T-helper 1 cell treated with Interleukin-12 subunit alpha and Interleukin-12 subunit beta and Interleukin-4 antibody, amounts not matched to agents 30 μg/mL and 1 μg/mL, for 36 hours (primary cell): ENCODE results near the gene GNA12.
"Not testable (repeated sequence)": the region's sequence is repeated elsewhere in the genome, so short reads cannot be mapped to it uniquely, and the experiment has no call there.

Source experiments
- H3K27ac Mint-ChIP-seq: one replicate; pipeline ENCODE4 v1.8.0; 2021; ENCODE audit warnings: mild to moderate bottlenecking, mixed read lengths
- H3K27me3 Mint-ChIP-seq: one replicate; pipeline ENCODE4 v1.8.0; 2021; ENCODE audit warnings: low read depth, mixed read lengths
- H3K36me3 Mint-ChIP-seq: one replicate; pipeline ENCODE4 v1.8.0; 2021; ENCODE audit warnings: low read depth, mixed read lengths
- H3K4me1 Mint-ChIP-seq: one replicate; pipeline ENCODE4 v1.8.0; 2021; ENCODE audit warnings: low read depth, mixed read lengths
- H3K4me3 Mint-ChIP-seq: one replicate; pipeline ENCODE4 v1.8.0; 2021; ENCODE audit warnings: mild to moderate bottlenecking, moderate library complexity, mixed read lengths
- H3K9me3 Mint-ChIP-seq: one replicate; pipeline ENCODE4 v1.8.0; 2021; ENCODE audit warnings: mixed read lengths

GNA12 gene

DNA sequence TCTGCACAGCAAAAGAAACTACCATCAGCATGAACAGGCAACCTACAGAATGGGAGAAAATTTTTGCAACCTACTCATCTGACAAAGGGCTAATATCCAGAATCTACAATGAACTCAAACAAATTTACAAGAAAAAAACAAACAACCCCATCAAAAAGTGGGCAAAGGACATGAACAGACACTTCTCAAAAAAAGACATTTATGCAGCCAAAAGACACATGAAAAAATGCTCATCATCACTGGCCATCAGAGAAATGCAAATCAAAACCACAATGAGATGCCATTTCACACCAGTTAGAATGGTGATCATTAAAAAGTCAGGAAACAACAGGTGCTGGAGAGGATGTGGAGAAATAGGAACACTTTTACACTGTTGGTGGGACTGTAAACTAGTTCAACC lies 95.4 kb downstream of the GNA12 start:
- H3K36me3 Mint-ChIP-seq: peaks cover 14% of the 10 kb centered on the region
- not testable (repeated sequence) for H3K27ac Mint-ChIP-seq, H3K27me3 Mint-ChIP-seq, H3K9me3 Mint-ChIP-seq, H3K4me3 Mint-ChIP-seq, H3K4me1 Mint-ChIP-seq

DNA sequence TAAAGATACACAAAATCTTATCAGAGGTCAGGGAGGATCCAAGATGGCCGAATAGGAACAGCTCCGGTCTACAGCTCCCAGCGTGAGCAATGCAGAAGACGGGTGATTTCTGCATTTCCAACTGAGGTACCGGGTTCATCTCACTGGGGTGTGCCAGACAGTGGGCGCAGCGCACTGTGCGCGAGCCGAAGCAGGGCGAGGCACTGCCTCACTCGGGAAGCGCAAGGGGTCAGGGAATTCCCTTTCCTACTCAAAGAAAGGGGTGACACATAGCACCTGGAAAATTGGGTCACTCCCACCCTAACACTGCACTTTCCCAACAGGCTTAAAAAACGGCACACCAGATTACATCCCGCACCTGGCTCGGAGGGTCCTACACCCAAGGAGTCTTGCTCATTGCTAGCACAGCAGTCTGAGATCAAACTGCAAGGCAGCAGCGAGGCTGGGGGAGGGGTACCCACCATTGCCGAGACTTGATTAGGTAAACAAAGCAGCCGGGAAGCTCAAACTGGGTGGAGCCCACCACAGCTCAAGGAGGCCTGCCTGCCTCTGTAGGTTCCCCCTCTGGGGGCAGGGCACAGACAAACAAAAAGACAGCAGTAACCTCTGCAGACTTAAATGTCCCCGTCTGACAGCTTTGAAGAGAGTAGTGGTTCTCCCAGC lies 100.5 kb downstream of the GNA12 start:
- H3K27ac Mint-ChIP-seq, H3K36me3 Mint-ChIP-seq, H3K9me3 Mint-ChIP-seq, H3K4me1 Mint-ChIP-seq, H3K27me3 Mint-ChIP-seq, H3K4me3 Mint-ChIP-seq: not testable (repeated sequence)

GRCh38 chr7:2738766-2739549 lies 105.2 kb downstream of the GNA12 start:
- H3K27ac Mint-ChIP-seq: no peak overlapping the region
- no peaks in the 10 kb centered on the region for H3K9me3 Mint-ChIP-seq
- H3K4me1 Mint-ChIP-seq: peaks cover 15% of the 10 kb centered on the region
- H3K36me3 Mint-ChIP-seq: peaks cover 1% of the 10 kb centered on the region
- H3K27me3 Mint-ChIP-seq: no peaks in the 10 kb centered on the region
- no peak overlapping the region for H3K4me3 Mint-ChIP-seq

DNA sequence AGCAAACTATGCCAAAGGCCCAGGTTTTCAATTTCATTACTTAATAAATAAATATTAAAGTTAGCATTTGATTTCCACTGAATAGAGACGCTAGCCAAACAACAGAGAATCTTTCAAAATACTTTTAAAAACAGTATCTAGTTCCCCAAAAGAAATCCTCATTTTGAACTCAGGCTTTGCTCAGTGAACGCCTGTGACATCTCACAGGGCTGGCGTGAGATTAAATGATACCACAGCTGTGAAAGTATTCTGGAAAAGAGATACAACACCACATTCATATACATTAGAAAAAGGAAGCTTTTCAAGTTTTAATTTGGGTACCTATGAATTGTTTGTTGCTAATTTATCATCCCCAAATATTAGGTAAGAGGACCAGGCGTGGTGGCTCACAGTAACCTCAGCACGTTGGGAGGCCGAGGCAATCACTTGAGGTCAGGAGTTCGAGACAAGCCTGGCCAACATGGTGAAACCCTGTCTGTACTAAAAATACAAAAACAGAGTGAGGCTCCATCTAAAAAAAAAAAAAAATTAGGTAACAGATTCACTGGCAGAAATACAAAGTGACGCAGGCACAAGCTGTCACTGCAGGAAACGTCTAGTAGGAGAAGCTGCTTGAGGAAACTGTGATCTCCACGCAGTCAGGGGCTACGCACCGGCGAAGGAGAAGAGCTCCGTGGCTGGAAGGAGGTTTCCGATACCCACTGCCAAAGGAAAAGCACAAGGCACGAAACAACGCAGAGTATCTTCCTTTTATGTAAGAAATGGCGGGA lies 106.2 kb downstream of the GNA12 start:
- H3K27me3 Mint-ChIP-seq: no peaks in the 10 kb centered on the region
- H3K36me3 Mint-ChIP-seq: peaks cover 5% of the 10 kb centered on the region
- H3K27ac Mint-ChIP-seq: no peak overlapping the region
- no peaks in the 10 kb centered on the region for H3K9me3 Mint-ChIP-seq
- peaks cover 20% of the 10 kb centered on the region for H3K4me1 Mint-ChIP-seq
- no peak overlapping the region for H3K4me3 Mint-ChIP-seq

GRCh38 chr7:2737005-2737743 lies 106.9 kb downstream of the GNA12 start:
- H3K9me3 Mint-ChIP-seq, H3K27me3 Mint-ChIP-seq, H3K27ac Mint-ChIP-seq, H3K36me3 Mint-ChIP-seq, H3K4me3 Mint-ChIP-seq: not testable (repeated sequence)
- peaks cover 25% of the 10 kb centered on the region for H3K4me1 Mint-ChIP-seq

GRCh38 chr7:2736411-2736914 lies 107.6 kb downstream of the GNA12 start:
- H3K27ac Mint-ChIP-seq: no peak overlapping the region
- H3K4me1 Mint-ChIP-seq: peaks cover 32% of the 10 kb centered on the region
- no peak overlapping the region for H3K4me3 Mint-ChIP-seq
- no peaks in the 10 kb centered on the region for H3K9me3 Mint-ChIP-seq
- H3K36me3 Mint-ChIP-seq: peaks cover 12% of the 10 kb centered on the region
- no peaks in the 10 kb centered on the region for H3K27me3 Mint-ChIP-seq

DNA sequence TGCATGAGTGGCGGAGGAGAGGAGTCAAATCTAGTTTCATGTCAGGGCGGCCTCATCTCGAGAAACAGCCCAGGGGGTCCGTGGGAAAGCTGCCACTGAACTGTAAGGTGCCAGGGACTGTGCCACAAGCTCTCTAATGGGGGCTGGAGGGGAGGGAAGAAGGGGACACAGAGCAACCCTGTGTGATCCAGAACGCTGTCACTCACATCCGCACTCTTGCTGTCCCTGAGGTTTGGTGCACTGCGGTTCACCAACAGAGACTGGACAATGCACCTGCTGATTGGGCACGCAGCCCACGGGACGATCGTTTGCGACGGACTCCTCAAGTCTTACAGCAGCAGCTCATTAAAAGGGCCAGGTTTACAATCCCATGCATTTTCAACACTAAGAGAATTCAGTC lies 108.4 kb downstream of the GNA12 start:
- H3K9me3 Mint-ChIP-seq: no peaks in the 10 kb centered on the region
- peaks cover 32% of the 10 kb centered on the region for H3K4me1 Mint-ChIP-seq
- no peak overlapping the region for H3K4me3 Mint-ChIP-seq

DNA sequence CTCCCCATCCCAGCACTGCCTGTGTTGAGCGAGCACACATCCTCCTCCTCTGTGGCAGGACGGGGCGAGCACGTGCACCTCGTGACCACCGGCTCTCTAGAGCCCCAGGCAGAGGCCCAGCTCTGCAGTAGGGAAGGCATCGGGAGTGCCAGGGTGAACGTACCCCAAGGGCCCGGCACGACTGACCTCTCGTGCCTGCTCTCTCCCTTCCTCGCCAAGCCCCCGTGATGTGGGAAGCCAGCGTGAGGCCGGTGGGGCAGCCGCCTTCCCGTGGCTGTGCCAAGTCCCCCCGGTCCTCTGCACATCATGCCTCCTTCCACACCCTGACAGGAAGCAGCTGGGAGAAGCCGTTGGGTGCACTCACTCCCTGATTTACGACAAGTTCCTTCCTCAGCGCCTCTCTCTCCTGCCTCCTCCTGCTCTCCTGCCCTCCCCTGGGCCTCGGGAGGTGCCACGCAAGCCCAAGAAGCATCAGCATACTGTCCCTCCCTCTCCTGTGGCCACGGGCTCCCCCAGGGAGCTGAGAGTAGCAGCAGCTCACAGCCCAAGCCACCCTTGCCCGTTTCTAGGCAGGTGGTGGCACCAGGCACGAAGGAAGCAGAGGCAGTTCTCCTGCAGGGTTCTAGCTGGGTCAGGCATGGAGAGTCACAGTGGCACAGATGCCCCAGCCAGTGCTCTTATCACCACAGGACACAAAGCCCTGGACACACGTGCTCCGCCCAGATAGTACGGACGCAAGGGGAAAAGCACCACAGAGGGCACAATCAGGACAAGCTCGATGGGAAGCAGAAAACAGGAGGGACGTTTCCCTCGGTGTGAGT lies 109.1 kb downstream of the GNA12 start:
- Mint-ChIP-seq H3K27me3 (no peaks in the 10 kb centered on the region), H3K4me1 (peaks cover 32% of the 10 kb centered on the region), H3K36me3 (peaks cover 13% of the 10 kb centered on the region), H3K4me3 (no peak overlapping the region), H3K9me3 (no peaks in the 10 kb centered on the region), H3K27ac (peak overlapping the region; percentile 49)

More for the DNA sequence above, 108.4 kb downstream of the GNA12 start:
- no peak overlapping the region for H3K27ac Mint-ChIP-seq
- H3K27me3 Mint-ChIP-seq: no peaks in the 10 kb centered on the region
- peaks cover 12% of the 10 kb centered on the region for H3K36me3 Mint-ChIP-seq

DNA sequence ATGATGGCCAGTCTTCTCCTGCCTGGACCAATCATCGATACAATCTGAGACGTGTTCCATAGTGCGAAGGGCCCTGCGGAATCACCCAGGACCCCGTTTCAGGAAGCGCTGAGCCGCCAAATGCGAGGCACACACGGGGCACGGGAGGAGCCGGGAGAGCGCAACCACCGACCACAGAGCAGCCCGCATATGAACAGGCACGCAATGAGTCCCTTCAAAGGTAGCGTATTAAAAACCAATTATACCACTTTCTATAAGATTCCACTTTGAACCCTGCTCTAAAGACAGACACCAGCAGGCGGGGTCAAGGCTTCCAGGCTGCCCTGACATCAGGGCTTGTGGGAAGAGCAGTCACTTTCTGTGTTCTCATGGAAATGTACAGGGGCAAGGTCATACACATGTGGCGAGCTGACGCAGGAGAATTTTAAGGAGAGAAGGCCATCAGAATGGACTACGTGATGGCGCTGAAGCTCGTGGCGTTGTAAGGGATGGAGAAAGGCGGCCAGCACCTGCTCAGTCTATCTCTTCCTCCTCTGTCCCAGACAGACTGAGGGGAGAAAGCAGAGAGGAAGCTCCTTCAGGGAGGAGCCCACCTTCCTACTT lies 109.9 kb downstream of the GNA12 start:
- Mint-ChIP-seq H3K27ac (no peak overlapping the region), H3K9me3 (no peaks in the 10 kb centered on the region), H3K4me3 (no peak overlapping the region)

DNA sequence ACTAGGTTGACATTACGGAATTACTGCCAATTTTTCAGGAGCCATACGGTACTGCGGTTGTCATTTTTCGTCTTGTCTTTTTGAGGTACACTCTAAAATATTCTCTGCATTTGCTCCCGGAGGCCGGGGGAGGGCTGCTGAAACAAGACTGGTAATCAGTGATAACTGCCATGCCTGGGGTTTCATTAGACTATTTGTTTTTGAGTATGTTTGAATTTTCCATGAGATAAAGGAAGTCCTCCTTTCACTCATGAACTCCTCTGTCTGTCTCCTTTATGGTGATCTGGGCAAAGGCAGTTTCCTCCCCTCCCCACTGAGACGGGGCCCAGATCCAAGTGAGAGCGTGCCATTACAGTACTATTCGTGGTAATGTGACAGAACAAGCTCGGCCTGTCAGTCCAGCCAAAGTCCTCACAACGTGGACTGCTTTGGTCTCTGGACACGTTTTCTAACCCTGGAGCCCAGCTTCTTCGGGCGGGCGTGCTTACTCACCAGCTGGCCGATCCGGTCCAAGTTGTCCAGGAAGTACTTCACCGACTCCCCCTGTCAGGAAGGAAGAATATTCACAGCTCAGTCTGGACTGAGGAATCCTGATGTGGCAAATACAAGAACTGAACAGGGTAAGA lies 111.0 kb downstream of the GNA12 start:
- Mint-ChIP-seq H3K27ac (no peak overlapping the region), H3K4me1 (peaks cover 32% of the 10 kb centered on the region), H3K36me3 (peaks cover 17% of the 10 kb centered on the region), H3K4me3 (no peak overlapping the region), H3K27me3 (no peaks in the 10 kb centered on the region), H3K9me3 (no peaks in the 10 kb centered on the region)

More for the DNA sequence above, 109.9 kb downstream of the GNA12 start:
- Mint-ChIP-seq H3K27me3 (no peaks in the 10 kb centered on the region), H3K36me3 (peaks cover 17% of the 10 kb centered on the region), H3K4me1 (peaks cover 32% of the 10 kb centered on the region)

- Mint-ChIP-seq H3K4me3 (no peak overlapping the region), H3K27ac (peak overlapping the region; percentile 16), H3K9me3 (no peaks in the 10 kb centered on the region), H3K27me3 (no peaks in the 10 kb centered on the region), H3K36me3 (peaks cover 17% of the 10 kb centered on the region), H3K4me1 (peaks cover 32% of the 10 kb centered on the region)
Observed at GRCh38 chr7:2732388-2732787, 111.7 kb downstream of the GNA12 start.

- no peak overlapping the region for H3K4me3 Mint-ChIP-seq
- no peaks in the 10 kb centered on the region for H3K9me3 Mint-ChIP-seq
- H3K36me3 Mint-ChIP-seq: peaks cover 17% of the 10 kb centered on the region
- H3K4me1 Mint-ChIP-seq: peaks cover 32% of the 10 kb centered on the region
- H3K27ac Mint-ChIP-seq: peak overlapping the region; percentile 33
- H3K27me3 Mint-ChIP-seq: no peaks in the 10 kb centered on the region
Observed at GRCh38 chr7:2730846-2731770, 113.0 kb downstream of the GNA12 start.
